BJ (cell line): ENCODE data around the gene SIPA1L3. TPM values are rescaled to one million over a fixed set of nuclear protein-coding genes. Genes with fewer than 3 reads are reported as not detected.

ENCODE experiments used
- CTCF ChIA-PET: fragments of 350-600 bp; formaldehyde crosslinking; extraction: SDS; loops from one replicate; lab custom pipeline; 2021; ENCODE audit warnings: antibody characterized with exemption, inconsistent platforms; lab: Yijun Ruan, JAX
- POLR2A ChIA-PET: fragments of 300-600 bp; sonication (Branson Sonifier 250); formaldehyde crosslinking; extraction: SDS; loops from one replicate; lab custom pipeline; 2021; ENCODE audit warnings: antibody characterized with exemption; lab: Charles Lee
- DNase-seq: peaks from one replicate; pipeline ENCODE4 v3.0.0-alpha.2; 2011; ENCODE audit warnings: low read depth
- H3K27me3 ChIP-seq: 2 replicates; pipeline ENCODE4 v1.6.0; 2011; ENCODE audit warnings: low read length; ENCODE audit not compliant: control insufficient read depth, insufficient read depth
- H3K36me3 ChIP-seq: 2 replicates; pipeline ENCODE4 v1.5.1; 2011; ENCODE audit warnings: low read length; ENCODE audit not compliant: control insufficient read depth, insufficient read depth
- H3K4me3 ChIP-seq: 2 replicates; pipeline ENCODE4 v1.5.1; 2011; ENCODE audit warnings: low read depth, mild to moderate bottlenecking, control low read depth, low read length
- CTCF ChIP-seq: IDR thresholded peaks from 2 replicates; pipeline ENCODE4 v1.5.1; 2011; ENCODE audit warnings: low read depth, mild to moderate bottlenecking, control low read depth, inconsistent platforms, low read length, moderate library complexity; ENCODE audit not compliant: insufficient read depth
- polyA plus RNA-seq: library from polyadenylated mRNA; depleted of rRNA; stranded (reverse); fragments of >200 nt; gene quantifications from 2 replicates; pipeline ENCODE4 v1.2.3, GENCODE V29; 2011

The SIPA1L3 gene
- polyA plus RNA-seq, 1 experiment: 4.5 TPM

- peaks cover 12% of the 10 kb centered on the region; the same call in 1 of the 2 replicates for H3K27me3 ChIP-seq
- no peak for DNase-seq
- POLR2A ChIA-PET: no interaction called here
- no peak for TF ChIP-seq CTCF
- H3K4me3 ChIP-seq: no peak overlapping the region
- CTCF ChIA-PET: no interaction called here
- no peaks in the 10 kb centered on the region for H3K36me3 ChIP-seq
These were observed 20.4 kb upstream of the SIPA1L3 start for GRCh38 chr19:37886571-37886970.

GRCh38 chr19:37893845-37894575 lies 13.0 kb upstream of the SIPA1L3 start:
- H3K27me3 ChIP-seq: peaks cover 11% of the 10 kb centered on the region
- CTCF ChIA-PET: interaction anchor here (3.3 kb wide), 1 partner anchor 8 kb away, joined by 14 read pairs; no protein-coding TSS in a partner anchor
- no peak for TF ChIP-seq CTCF
- DNase-seq: no peak
- no peak overlapping the region for H3K4me3 ChIP-seq
- no peaks in the 10 kb centered on the region for H3K36me3 ChIP-seq
- POLR2A ChIA-PET: no interaction called here

GRCh38 chr19:37896180-37896579 lies 10.8 kb upstream of the SIPA1L3 start:
- Histone ChIP-seq H3K36me3 (no peaks in the 10 kb centered on the region), H3K27me3 (peaks cover 10% of the 10 kb centered on the region), H3K4me3 (no peak overlapping the region)
- no peak for DNase-seq
- POLR2A ChIA-PET: no interaction called here
- CTCF ChIA-PET: interaction anchor here (0.6 to 1.8 kb wide), 2 partner anchors 178 to 199 kb away, joined by 3 to 5 read pairs; no protein-coding TSS in a partner anchor
- TF ChIP-seq CTCF: no peak

- TF ChIP-seq CTCF: no peak
- DNase-seq: no peak
- CTCF ChIA-PET: interaction anchor here (0.7 to 3.1 kb wide), 8 partner anchors 8 to 345 kb away, joined by 3 to 11 read pairs (median 6); partner anchors contain the start of gene SIPA1L3
- no peaks in the 10 kb centered on the region for H3K27me3 ChIP-seq
- H3K36me3 ChIP-seq: no peaks in the 10 kb centered on the region
- POLR2A ChIA-PET: no interaction called here
- H3K4me3 ChIP-seq: no peak overlapping the region
These were observed 7.6 kb upstream of the SIPA1L3 start for GRCh38 chr19:37899453-37899852.

- POLR2A ChIA-PET: no interaction called here
- no peak for TF ChIP-seq CTCF
These were observed 7.0 kb upstream of the SIPA1L3 start for GRCh38 chr19:37899966-37900365.

More at GRCh38 chr19:37899966-37900365, 7.0 kb upstream of the SIPA1L3 start:
- no peak overlapping the region for H3K4me3 ChIP-seq
- no peak for DNase-seq
- CTCF ChIA-PET: interaction anchor here (0.7 to 2.8 kb wide), 2 partner anchors 186 to 275 kb away, joined by 3 to 8 read pairs; no protein-coding TSS in a partner anchor
- H3K27me3 ChIP-seq: no peaks in the 10 kb centered on the region
- H3K36me3 ChIP-seq: no peaks in the 10 kb centered on the region
